HepG2 (cell line): ENCODE results near the gene THOP1. TPM values are rescaled to one million over a fixed set of nuclear protein-coding genes. Genes with fewer than 3 reads are reported as not detected.

ENCODE experiments used
- ATF7-NPFF ChIP-seq: sonication (generic); formaldehyde crosslinking; IDR thresholded peaks from 2 replicates; pipeline ENCODE4 v1.8.1; 2023; ENCODE audit warnings: mild to moderate bottlenecking, low read depth, missing genetic modification reagents, moderate library complexity
- ELF3 ChIP-seq: IDR thresholded peaks from 2 replicates; pipeline ENCODE4 v1.6.1; 2016; ENCODE audit warnings: missing genetic modification reagents, missing compliant biosample characterization
- IKZF1 ChIP-seq: fragments of 450-650 bp; IDR thresholded peaks from 2 replicates; pipeline ENCODE4 v1.7.1; 2016
- KDM1A ChIP-seq: IDR thresholded peaks from 2 replicates; pipeline ENCODE4 v1.6.1; 2016; ENCODE audit warnings: missing compliant biosample characterization
- NR2F2 ChIP-seq: IDR thresholded peaks from 2 replicates; pipeline ENCODE4 v1.6.1; 2012; ENCODE audit warnings: low read depth, inconsistent platforms, borderline replicate concordance
- ONECUT2 ChIP-seq: sonication (generic); formaldehyde crosslinking; IDR thresholded peaks from 2 replicates; pipeline ENCODE4 v1.4.0; 2020; ENCODE audit warnings: missing genetic modification reagents
- PPARG ChIP-seq: conservative IDR thresholded peaks from 2 replicates; pipeline ENCODE4 v1.6.1; 2016; ENCODE audit warnings: missing biosample characterization, missing genetic modification reagents
- PRDM15 ChIP-seq: sonication (generic); formaldehyde crosslinking; IDR thresholded peaks from 2 replicates; pipeline ENCODE4 v1.4.0; 2020; ENCODE audit warnings: missing genetic modification reagents
- RARA ChIP-seq: IDR thresholded peaks from 2 replicates; pipeline ENCODE4 v1.6.1; 2016; ENCODE audit warnings: missing genetic modification reagents, missing compliant biosample characterization
- SMAD1 ChIP-seq: sonication (generic); formaldehyde crosslinking; IDR thresholded peaks from 2 replicates; pipeline ENCODE4 v1.4.0; 2020; ENCODE audit warnings: missing genetic modification reagents, low read depth, mild to moderate bottlenecking, borderline replicate concordance
- SMAD3 ChIP-seq: sonication (generic); formaldehyde crosslinking; IDR thresholded peaks from 2 replicates; pipeline ENCODE4 v1.4.0; 2020; ENCODE audit warnings: missing genetic modification reagents
- STAT6 ChIP-seq: sonication (generic); formaldehyde crosslinking; IDR thresholded peaks from 2 replicates; pipeline ENCODE4 v1.4.0; 2020; ENCODE audit warnings: missing genetic modification reagents, mild to moderate bottlenecking, borderline replicate concordance
- WIZ ChIP-seq: sonication (generic); formaldehyde crosslinking; IDR thresholded peaks from 2 replicates; pipeline ENCODE4 v1.5.1; 2020; ENCODE audit warnings: mild to moderate bottlenecking, missing genetic modification reagents
- ZBTB8A ChIP-seq: sonication (generic); formaldehyde crosslinking; IDR thresholded peaks from 2 replicates; pipeline ENCODE4 v1.4.0; 2020; ENCODE audit warnings: mild to moderate bottlenecking, low read depth, missing genetic modification reagents, borderline replicate concordance
- ZNF224 ChIP-seq: sonication (generic); formaldehyde crosslinking; IDR thresholded peaks from 2 replicates; pipeline ENCODE4 v1.5.0; 2020; ENCODE audit warnings: mild to moderate bottlenecking, missing genetic modification reagents
- ZNF281 ChIP-seq: sonication (generic); formaldehyde crosslinking; IDR thresholded peaks from 2 replicates; pipeline ENCODE4 v1.4.0; 2020; ENCODE audit warnings: missing genetic modification reagents, borderline replicate concordance
- ZNF343 ChIP-seq: sonication (generic); formaldehyde crosslinking; IDR thresholded peaks from 2 replicates; pipeline ENCODE4 v1.4.0; 2020; ENCODE audit warnings: mild to moderate bottlenecking, missing genetic modification reagents
- ZNF597 ChIP-seq: sonication (generic); formaldehyde crosslinking; IDR thresholded peaks from 2 replicates; pipeline ENCODE4 v1.5.0; 2020; ENCODE audit warnings: missing genetic modification reagents
- polyA plus RNA-seq, 8 experiments: library from polyadenylated mRNA; depleted of rRNA in 3 of 8; stranded (reverse) in 7 of 8; unstranded in 1 of 8; fragments of >200 nt; fragmentation: Illumina TruSeq in 4 of 8; extraction: Trizol in 4 of 8; gene quantifications; 2 replicates each; pipeline versions ENCODE4 v1.2.1 to v1.2.3, GENCODE V29; 2011 to 2016; ENCODE audit warnings: low read depth in 4 of 8, missing spikeins in 1 of 8, mixed read lengths in 1 of 8; ENCODE audit not compliant: insufficient read depth in 1 of 8
- total RNA-seq, 5 experiments: library from RNA; depleted of rRNA; stranded (reverse); fragments of >200 nt; fragmentation: Illumina TruSeq; extraction: Trizol; gene quantifications; 2 replicates each; pipeline ENCODE4 v1.2.3, GENCODE V29; 2016; ENCODE audit warnings: low read depth in 1 of 5

The THOP1 gene
- total and polyA plus RNA-seq, 2 of the 13 experiments (the other 11 are each of a cell fraction or from before 2014, with no cell fraction given) = 74.4 to 116 TPM

DNA sequence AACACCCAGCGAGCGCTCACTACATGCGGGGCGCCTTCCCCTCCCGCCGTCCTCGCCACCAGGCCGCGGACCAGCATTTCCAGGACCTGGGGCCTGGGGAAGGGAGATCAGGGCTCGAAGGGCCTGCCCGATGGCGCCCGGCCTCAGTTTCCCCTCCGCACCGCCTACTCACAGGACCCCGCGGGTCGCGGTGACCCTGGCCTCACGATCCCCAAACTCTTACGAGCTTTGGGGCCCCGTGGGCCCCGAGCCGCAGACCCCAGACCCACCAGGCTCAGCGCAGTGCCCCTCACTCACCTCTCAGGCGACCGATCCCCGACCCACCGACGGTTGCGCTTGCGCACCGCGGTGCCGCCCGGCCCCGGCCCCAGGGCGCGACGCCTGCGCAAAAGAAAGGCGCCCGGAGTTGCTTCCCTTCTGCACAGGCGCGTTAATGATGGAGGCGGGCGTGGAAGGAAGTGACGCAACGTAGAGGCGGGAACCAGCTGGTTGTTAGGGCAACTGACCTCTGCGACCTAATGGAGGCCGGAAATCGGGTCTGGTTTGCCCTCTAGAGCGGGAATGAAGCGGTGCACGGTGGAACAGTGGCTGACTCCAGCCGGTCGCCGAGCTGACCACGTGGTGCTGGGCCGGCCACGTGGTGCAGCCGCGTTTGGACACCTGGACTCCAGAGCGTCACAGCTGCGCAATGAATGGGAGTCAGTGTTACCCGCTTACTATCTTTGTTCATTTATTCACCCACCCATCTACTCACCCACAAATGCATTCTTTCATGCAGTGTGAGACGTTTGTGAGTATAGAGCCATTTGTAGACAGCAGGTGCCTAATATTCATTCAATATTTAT is 2.1 kb upstream of the THOP1 start, which contains the start of gene SGTA (continued):
- peak; percentile 84 for TF ChIP-seq PRDM15 (CRISPR knock-in tag)
- peak; percentile 76 for TF ChIP-seq RARA (CRISPR knock-in tag)
- no peak for TF ChIP-seq KDM1A
- TF ChIP-seq ZBTB8A (CRISPR knock-in tag) = no peak
- peak; percentile 51; the same call in 1 of the 2 replicates for TF ChIP-seq SMAD1 (CRISPR knock-in tag)
- TF ChIP-seq NR2F2 = peak; percentile 78; the same call in 1 of the 2 replicates
- TF ChIP-seq ZNF597 = no peak
- peak; percentile 47; the same call in 1 of the 2 replicates for TF ChIP-seq ZNF281 (CRISPR knock-in tag)
- TF ChIP-seq STAT6 = peak; percentile 66; the same call in 1 of the 2 replicates
- TF ChIP-seq ELF3 (CRISPR knock-in tag) = peak; percentile 90
- TF ChIP-seq ONECUT2 (CRISPR knock-in tag) = peak; percentile 69; the same call in 1 of the 2 replicates
- TF ChIP-seq ZNF224 (CRISPR knock-in tag) = peak; percentile 97
- peak; percentile 95 for TF ChIP-seq ZNF343 (CRISPR knock-in tag)
- TF ChIP-seq IKZF1 = no peak
- TF ChIP-seq SMAD3 (CRISPR knock-in tag) = no peak
- TF ChIP-seq ATF7-NPFF (CRISPR knock-in tag) = peak; percentile 95
- peak; percentile 73 for TF ChIP-seq PPARG (CRISPR knock-in tag)
- TF ChIP-seq WIZ = peak; percentile 76; the same call in 1 of the 2 replicates
